Endometrium (tissue), 2 donors: ENCODE data around the gene HCN4.

Experiments used
- FAIRE-seq: peaks from 2 replicates; lab custom pipeline; 2012; peaks lifted over from hg19 to GRCh38; lab: Jason Lieb, UNC
- donor health status: control.
- donor health status: control.

HCN4 gene

GRCh38 chr15:73295630-73296286 is 73.0 kb downstream of the HCN4 start:
- FAIRE-seq = no peak

- FAIRE-seq = no peak
Observed at GRCh38 chr15:73293773-73294172, 75.0 kb downstream of the HCN4 start.

- FAIRE-seq = no peak
Observed at GRCh38 chr15:73291441-73291840, 77.3 kb downstream of the HCN4 start.

GRCh38 chr15:73287019-73287418 is 81.7 kb downstream of the HCN4 start:
- FAIRE-seq = no peak

GRCh38 chr15:73286311-73286710 is 82.4 kb downstream of the HCN4 start:
- no peak for FAIRE-seq

GRCh38 chr15:73284090-73284716 is 84.6 kb downstream of the HCN4 start:
- FAIRE-seq = no peak

GRCh38 chr15:73283366-73283962 is 85.3 kb downstream of the HCN4 start:
- FAIRE-seq = no peak

GRCh38 chr15:73282567-73283365 is 86.0 kb downstream of the HCN4 start:
- no peak for FAIRE-seq

- FAIRE-seq = no peak
Observed at GRCh38 chr15:73275862-73276261, 92.9 kb downstream of the HCN4 start.

- FAIRE-seq = peak; percentile 59
Observed at GRCh38 chr15:73273181-73274002, 95.4 kb downstream of the HCN4 start.

- peak; percentile 21 for FAIRE-seq
Observed at GRCh38 chr15:73270366-73271097, 98.2 kb downstream of the HCN4 start.
